Ovary (tissue), 9 donors: ENCODE data around the gene LDLRAD4. TPM values are rescaled to one million over a fixed set of nuclear protein-coding genes. Genes with fewer than 3 reads are reported as not detected.

ENCODE experiments used
- DNase-seq, 5 donors: peaks; one replicate each; pipeline ENCODE4 v3.0.0-alpha.2; 2019 to 2020
- H3K27ac ChIP-seq, 2 donors: fragments of 200-600 bp; one replicate each; pipeline versions ENCODE4 v1.5.1 to v1.8.0; 2019 to 2022
- H3K27me3 ChIP-seq: fragments of 200-600 bp; one replicate; pipeline ENCODE4 v1.8.0; 2022
- H3K36me3 ChIP-seq: fragments of 200-600 bp; sonication (generic); one replicate; pipeline ENCODE4 v1.5.1; 2019
- H3K4me1 ChIP-seq: one replicate; pipeline ENCODE4 v1.8.1; 2013; ENCODE audit warnings: mild to moderate bottlenecking, moderate library complexity; ENCODE audit not compliant: insufficient read depth
- H3K4me3 ChIP-seq: fragments of 200-600 bp; sonication (generic); one replicate; pipeline ENCODE4 v1.5.1; 2017
- H3K9me3 ChIP-seq, 2 donors: fragments of 200-600 bp in 1 of 2; sonication (generic) in 1 of 2; one replicate each; pipeline versions ENCODE4 v1.5.1 to v1.8.1; 2013 to 2019; ENCODE audit warnings: mild to moderate bottlenecking in 1 of 2, moderate library complexity in 1 of 2
- CTCF ChIP-seq, 3 donors: fragments of 450-650 bp in 2 of 3; fragments of 200-600 bp in 1 of 3; IDR thresholded peaks; one replicate each; pipeline versions ENCODE4 v1.5.1 to v1.8.0; 2016 to 2022; ENCODE audit warnings: antibody characterized with exemption in 3 of 3, mild to moderate bottlenecking in 1 of 3
- EP300 ChIP-seq: sonication (generic); formaldehyde crosslinking; IDR thresholded peaks from one replicate; pipeline ENCODE4 v1.6.1; 2017; ENCODE audit warnings: antibody characterized with exemption
- POLR2A ChIP-seq: fragments of 450-650 bp; IDR thresholded peaks from one replicate; pipeline ENCODE4 v1.6.1; 2017; ENCODE audit warnings: antibody characterized with exemption, mild to moderate bottlenecking, moderate library complexity
- WGBS, 3 donors: extraction: QIAGEN DNeasy Blood & Tissue Kit in 1 of 3; methylation state at CpG; one replicate each; pipeline versions ENCODE4 v1.1.5 to v1.1.7; 2013 to 2017; 5-methylcytosine and 5-hydroxymethylcytosine counted together
- intact Hi-C, 4 donors: fragments of 100-400 bp; cut with DNase I; formaldehyde crosslinking; loops; one replicate each; pipeline versions ENCODE4 v1.11.0 to v1.15.1; 2022 to 2023
- polyA plus RNA-seq, 2 donors: library from polyadenylated mRNA; stranded (reverse); fragments of 200-250 nt in 1 of 2; fragments of 350-450 nt in 1 of 2; fragmentation: Illumina TruSeq in 1 of 2; extraction: RNeasy Lipid Tissue Mini Kit (QIAGEN cat#74804) in 1 of 2; gene quantifications; one replicate each; pipeline ENCODE4 v1.2.3, GENCODE V29; 2013 to 2014
- total RNA-seq, 7 donors: library from RNA; depleted of rRNA in 2 of 7; stranded (reverse); fragments of >200 nt in 2 of 7; fragmentation: NEBNext Ultra II Directional in 3 of 7; extraction: Animal tissue kit (Norgen Biotek cat#: 25700) in 3 of 7; gene quantifications; one replicate each; pipeline versions ENCODE4 v1.1.0 to v1.2.4, GENCODE V29; 2016 to 2023
- donor health status: DM: no; HTN: no; CAD: no; lungs with moderate emphysema.
- donor health status: DM: no; HTN: no; CAD: no.
- donor health status: Bipolar disorder and iron deficiency.
- donor health status: DM: yes; HTN: yes; CAD: no.
- donor health status: DM: no; HTN: no; CAD: no.
- donor health status: DM: yes; HTN: yes; CAD: no.

Gene LDLRAD4
- total and polyA plus RNA-seq, 9 donors, result 2.3 to 31.6 (median 8.3) TPM

GRCh38 chr18:13409997-13410396 lies 191.4 kb downstream of the LDLRAD4 start:
- Histone ChIP-seq H3K36me3 (no peaks in the 10 kb centered on the region), H3K27me3 (no peaks in the 10 kb centered on the region), H3K4me3 (no peak overlapping the region), H3K27ac (no peak overlapping the region), H3K9me3 (no peaks in the 10 kb centered on the region), H3K4me1 (no peaks in the 10 kb centered on the region)
- intact Hi-C loops, result no loop called here
- TF ChIP-seq POLR2A (no peak), EP300 (no peak), CTCF (IDR thresholded peaks at IDR 0.05) (no peak)
- no peak for DNase-seq
- 65 to 79% (median 71%) methylated on average over 11 of the region's 11 CpGs for WGBS, 3 donors

- TF ChIP-seq CTCF (IDR thresholded peaks at IDR 0.05), result no peak
- TF ChIP-seq POLR2A, result no peak
- TF ChIP-seq EP300, result no peak
- Histone ChIP-seq H3K4me3 (no peak overlapping the region), H3K36me3 (no peaks in the 10 kb centered on the region), H3K27ac (no peak overlapping the region), H3K4me1 (no peaks in the 10 kb centered on the region), H3K9me3 (no peaks in the 10 kb centered on the region), H3K27me3 (no peaks in the 10 kb centered on the region)
- no peak for DNase-seq
- intact Hi-C loops, result no loop called here
These were observed 191.9 kb downstream of the LDLRAD4 start for GRCh38 chr18:13410471-13410870.

- Histone ChIP-seq H3K4me1 (no peaks in the 10 kb centered on the region), H3K36me3 (no peaks in the 10 kb centered on the region), H3K27me3 (no peaks in the 10 kb centered on the region), H3K4me3 (no peak overlapping the region), H3K9me3 (no peaks in the 10 kb centered on the region), H3K27ac (no peak overlapping the region)
- no peak for TF ChIP-seq EP300
- TF ChIP-seq CTCF (IDR thresholded peaks at IDR 0.05), result no peak
- TF ChIP-seq POLR2A, result no peak
- intact Hi-C loops, result no loop called here
- no peak for DNase-seq
- WGBS, 3 donors, result 86 to 98% (median 92%) methylated on average over 1 of the region's 1 CpG
These were observed 193.5 kb downstream of the LDLRAD4 start for GRCh38 chr18:13412017-13412416.

- Histone ChIP-seq H3K27ac (no peak overlapping the region), H3K9me3 (no peaks in the 10 kb centered on the region), H3K4me3 (no peak overlapping the region), H3K36me3 (no peaks in the 10 kb centered on the region), H3K27me3 (no peaks in the 10 kb centered on the region), H3K4me1 (no peaks in the 10 kb centered on the region)
- intact Hi-C loops, result no loop called here
- no peak for TF ChIP-seq CTCF (IDR thresholded peaks at IDR 0.05)
- TF ChIP-seq POLR2A, result no peak
- no peak for TF ChIP-seq EP300
- 78 to 84% (median 79%) methylated on average over 8 of the region's 8 CpGs for WGBS, 3 donors
- no peak for DNase-seq
These were observed 194.3 kb downstream of the LDLRAD4 start for GRCh38 chr18:13412901-13413300.

GRCh38 chr18:13414102-13414501 lies 195.5 kb downstream of the LDLRAD4 start:
- H3K4me3 ChIP-seq, result no peak overlapping the region
- intact Hi-C loops, result no loop called here
- 72 to 79% (median 78%) methylated on average over 2 of the region's 2 CpGs for WGBS, 3 donors
- no peaks in the 10 kb centered on the region for H3K9me3 ChIP-seq
- no peaks in the 10 kb centered on the region for H3K36me3 ChIP-seq
- no peak for TF ChIP-seq EP300
- TF ChIP-seq CTCF (IDR thresholded peaks at IDR 0.05), result no peak
- no peak for TF ChIP-seq POLR2A
- DNase-seq, result no peak
- H3K4me1 ChIP-seq, result no peaks in the 10 kb centered on the region
- H3K27me3 ChIP-seq, result no peaks in the 10 kb centered on the region
- no peak overlapping the region for H3K27ac ChIP-seq
